Smooth muscle cell (in vitro differentiated cells): ENCODE data around the gene MACROD2. TPM values are rescaled to one million over a fixed set of nuclear protein-coding genes. Genes with fewer than 3 reads are reported as not detected.

Source experiments
- DNase-seq: peaks from one replicate; lab custom pipeline; 2025; ENCODE audit not compliant: unreplicated experiment; lab: John Stamatoyannopoulos, UW
- H2AFZ ChIP-seq: fragments of 200-600 bp; sonication (generic); 2 replicates; pipeline ENCODE4 v1.6.0; 2016; ENCODE audit warnings: antibody characterized with exemption, low read depth, mild to moderate bottlenecking
- H3F3A ChIP-seq: fragments of 200-600 bp; sonication (generic); 2 replicates; pipeline ENCODE4 v1.6.0; 2017; ENCODE audit warnings: antibody characterized with exemption, low read depth
- H3K27ac ChIP-seq: fragments of 200-600 bp; sonication (generic); 2 replicates; pipeline ENCODE4 v1.5.1; 2016; ENCODE audit warnings: low read depth, mild to moderate bottlenecking
- H3K27me3 ChIP-seq: fragments of 200-600 bp; sonication (generic); 2 replicates; pipeline ENCODE4 v1.6.1; 2016; ENCODE audit warnings: low read depth, mild to moderate bottlenecking
- H3K36me3 ChIP-seq: fragments of 200-600 bp; sonication (generic); 2 replicates; pipeline ENCODE4 v1.5.1; 2016; ENCODE audit warnings: low read depth
- H3K4me1 ChIP-seq: fragments of 200-600 bp; sonication (generic); 2 replicates; pipeline ENCODE4 v1.5.1; 2016; ENCODE audit warnings: low read depth
- H3K4me2 ChIP-seq: fragments of 200-600 bp; sonication (generic); 2 replicates; pipeline ENCODE4 v1.6.0; 2016; ENCODE audit warnings: mild to moderate bottlenecking
- H3K4me3 ChIP-seq: fragments of 200-600 bp; sonication (generic); 2 replicates; pipeline ENCODE4 v1.5.1; 2016; ENCODE audit warnings: mild to moderate bottlenecking
- H3K79me2 ChIP-seq: fragments of 200-600 bp; sonication (generic); 2 replicates; pipeline ENCODE4 v1.6.0; 2016; ENCODE audit warnings: low read depth, mild to moderate bottlenecking
- H3K9ac ChIP-seq: fragments of 200-600 bp; sonication (generic); 2 replicates; pipeline ENCODE4 v1.6.0; 2016; ENCODE audit warnings: low read depth
- H3K9me3 ChIP-seq: fragments of 200-600 bp; sonication (generic); replicated peaks from 2 replicates; pipeline ENCODE4 v1.5.1; 2016; ENCODE audit warnings: low read depth
- H4K20me1 ChIP-seq: fragments of 200-600 bp; sonication (generic); 2 replicates; pipeline ENCODE4 v1.6.0; 2016; ENCODE audit warnings: low read depth
- CTCF ChIP-seq: fragments of 200-600 bp; sonication (generic); IDR thresholded peaks from 2 replicates; pipeline ENCODE4 v1.5.1; 2017; ENCODE audit warnings: borderline replicate concordance, mild to moderate bottlenecking, antibody characterized with exemption; ENCODE audit not compliant: insufficient read depth, poor library complexity, severe bottlenecking
- WGBS: methylation state at CpG from one replicate; pipeline ENCODE4 v1.1.7; 2016; ENCODE audit warnings: low lambda C conversion rate; 5-methylcytosine and 5-hydroxymethylcytosine counted together
- polyA plus RNA-seq: library from polyadenylated mRNA; unstranded; fragments of >200 nt; fragmentation: Nextera tagmentation; extraction: Ambion mirVana; gene quantifications from 2 replicates; pipeline ENCODE4 v1.2.1, GENCODE V29; 2016
- total RNA-seq: library from RNA; depleted of rRNA; stranded (reverse); fragments of >200 nt; gene quantifications from 2 replicates; pipeline ENCODE4 v1.2.3, GENCODE V29; 2014

MACROD2 gene
- total and polyA plus RNA-seq, 2 experiments from 2014 or later, result 0.04 to 0.32 TPM

GRCh38 chr20:14126856-14127255 is 131.5 kb downstream of the MACROD2 start:
- H3K27me3 ChIP-seq, result no peaks in the 10 kb centered on the region
- H3K9ac ChIP-seq, result no peak overlapping the region
- no peaks in the 10 kb centered on the region for H3K36me3 ChIP-seq
- no peaks in the 10 kb centered on the region for H3K79me2 ChIP-seq
- no peak for TF ChIP-seq CTCF
- WGBS, result 84% methylated on average over 2 of the region's 2 CpGs
- H2AFZ ChIP-seq, result no peak overlapping the region
- H3K27ac ChIP-seq, result no peak overlapping the region
- H3K4me2 ChIP-seq, result no peak overlapping the region
- no peak for DNase-seq
- no peaks in the 10 kb centered on the region for H3F3A ChIP-seq
- no peak overlapping the region for H3K4me3 ChIP-seq
- H4K20me1 ChIP-seq, result no peaks in the 10 kb centered on the region
- H3K9me3 ChIP-seq, result no peaks in the 10 kb centered on the region
- no peaks in the 10 kb centered on the region for H3K4me1 ChIP-seq

DNA sequence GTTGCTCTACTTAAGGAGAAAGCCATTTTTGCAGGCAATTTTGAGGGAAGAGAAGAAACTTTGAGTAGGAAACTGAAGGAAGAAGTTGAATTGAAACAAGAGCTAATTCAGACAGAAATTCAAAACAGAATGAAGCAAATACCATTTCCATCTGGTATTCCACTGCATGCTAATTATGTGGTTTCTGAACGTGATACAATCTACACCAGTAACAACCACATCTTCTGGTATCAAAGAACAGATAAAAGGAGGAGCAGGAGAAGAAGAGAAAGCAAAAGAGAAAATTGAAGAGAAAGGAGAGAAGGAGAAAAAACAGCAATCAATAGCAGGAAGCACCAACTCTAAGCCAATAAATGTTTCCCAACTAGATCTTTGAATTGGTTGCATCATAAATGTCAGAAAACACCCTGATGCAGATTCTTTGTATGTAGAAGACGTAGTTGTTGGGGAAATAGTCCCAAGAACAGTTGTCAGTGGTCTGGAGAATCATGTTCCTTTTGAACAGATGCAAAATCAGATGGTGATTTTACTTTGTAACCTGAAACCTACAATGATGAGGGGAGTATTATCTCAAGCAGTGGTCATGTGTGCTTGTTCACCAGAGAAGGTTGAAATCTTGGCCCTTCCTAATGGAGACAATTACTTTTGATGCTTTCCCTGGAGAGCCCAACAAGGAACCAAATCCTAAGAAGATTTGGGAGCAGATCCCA is 132.4 kb downstream of the MACROD2 start:
- no peaks in the 10 kb centered on the region for H3K9me3 ChIP-seq
- H3K27me3 ChIP-seq, result no peaks in the 10 kb centered on the region
- TF ChIP-seq CTCF, result no peak
- H2AFZ ChIP-seq, result no peak overlapping the region
- no peaks in the 10 kb centered on the region for H3K36me3 ChIP-seq
- H3K4me1 ChIP-seq, result no peaks in the 10 kb centered on the region
- no peak overlapping the region for H3K4me2 ChIP-seq
- H3K4me3 ChIP-seq, result no peak overlapping the region
- WGBS, result 82% methylated on average over 2 of the region's 2 CpGs
- DNase-seq, result no peak
- H4K20me1 ChIP-seq, result no peaks in the 10 kb centered on the region
- no peaks in the 10 kb centered on the region for H3K79me2 ChIP-seq
- H3F3A ChIP-seq, result no peaks in the 10 kb centered on the region
- H3K27ac ChIP-seq, result no peak overlapping the region
- no peak overlapping the region for H3K9ac ChIP-seq

- H3K4me3 ChIP-seq, result no peak overlapping the region
- H4K20me1 ChIP-seq, result no peaks in the 10 kb centered on the region
- TF ChIP-seq CTCF, result no peak
- no peak overlapping the region for H2AFZ ChIP-seq
- H3F3A ChIP-seq, result no peaks in the 10 kb centered on the region
- H3K9me3 ChIP-seq, result peaks cover 7% of the 10 kb centered on the region
- no peaks in the 10 kb centered on the region for H3K4me1 ChIP-seq
- H3K36me3 ChIP-seq, result no peaks in the 10 kb centered on the region
- no peaks in the 10 kb centered on the region for H3K79me2 ChIP-seq
- WGBS, result 96% methylated on average over 3 of the region's 3 CpGs
- no peak overlapping the region for H3K9ac ChIP-seq
- DNase-seq, result no peak
- H3K27me3 ChIP-seq, result no peaks in the 10 kb centered on the region
- no peak overlapping the region for H3K27ac ChIP-seq
- no peak overlapping the region for H3K4me2 ChIP-seq
Measured at GRCh38 chr20:14134004-14134403, 138.7 kb downstream of the MACROD2 start.

DNA sequence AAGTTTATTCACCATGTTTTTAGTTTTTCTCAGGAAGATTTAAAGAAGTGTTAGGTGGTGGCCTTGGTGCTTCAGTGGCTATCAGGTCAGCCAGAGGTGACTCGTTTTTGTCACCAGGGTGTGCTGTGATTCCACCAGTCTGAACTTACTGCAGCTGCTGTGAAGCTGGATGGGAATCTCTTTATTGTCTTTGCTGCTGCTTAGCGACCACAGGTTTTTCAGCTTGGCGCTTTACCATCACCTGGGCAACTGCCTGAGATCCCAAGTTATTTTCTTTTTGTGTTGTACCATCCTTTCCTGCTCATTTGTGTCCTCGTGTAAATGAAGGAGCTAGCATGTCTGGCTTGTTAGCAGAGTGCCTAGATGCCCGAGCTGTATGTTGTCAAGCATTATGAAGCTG is 146.9 kb downstream of the MACROD2 start:
- H3F3A ChIP-seq, result no peaks in the 10 kb centered on the region
- peak overlapping the region; percentile 52 for H3K4me2 ChIP-seq
- H3K9me3 ChIP-seq, result no peaks in the 10 kb centered on the region
- no peak overlapping the region for H3K4me3 ChIP-seq
- H3K79me2 ChIP-seq, result no peaks in the 10 kb centered on the region
- no peak overlapping the region for H3K9ac ChIP-seq
- no peak for DNase-seq
- no peaks in the 10 kb centered on the region for H4K20me1 ChIP-seq
- WGBS, result 26% methylated on average over 5 of the region's 5 CpGs
- no peak overlapping the region for H3K27ac ChIP-seq
- TF ChIP-seq CTCF, result peak; percentile 73
- no peak overlapping the region for H2AFZ ChIP-seq
- H3K27me3 ChIP-seq, result no peaks in the 10 kb centered on the region
- peaks cover 5% of the 10 kb centered on the region for H3K4me1 ChIP-seq
- no peaks in the 10 kb centered on the region for H3K36me3 ChIP-seq
